H1 (cell line): ENCODE measurements around the gene ARHGAP28. TPM values are rescaled to one million over a fixed set of nuclear protein-coding genes. Genes with fewer than 3 reads are reported as not detected.
A peak's percentile ranks its signal among the peaks of the same experiment; 100 is the strongest.

Experiments
- CTCF ChIA-PET: fragments of 300-600 bp; sonication (Branson Sonifier 250); formaldehyde crosslinking; loops from one replicate; lab custom pipeline; 2021; ENCODE audit not compliant: partially characterized antibody; lab: Charles Lee
- POLR2A ChIA-PET: fragments of 300-600 bp; sonication (Branson Sonifier 250); formaldehyde crosslinking; loops from one replicate; lab custom pipeline; 2021; ENCODE audit warnings: inconsistent platforms; ENCODE audit not compliant: partially characterized antibody; lab: Charles Lee
- DNase-seq, 2 experiments: peaks; one replicate each; pipeline versions ENCODE4 v3.0.0 to v3.0.0-alpha.2; 2010 to 2022; ENCODE audit warnings: low spot score in 2 of 2, low read depth in 1 of 2, mixed read lengths in 1 of 2
- FAIRE-seq: peaks from 2 replicates; lab custom pipeline; 2011; peaks lifted over from hg19 to GRCh38; lab: Jason Lieb, UNC
- H2AFZ ChIP-seq: 2 replicates; pipeline ENCODE4 v1.8.1; 2012; ENCODE audit warnings: low read length, inconsistent platforms
- H2AK5ac ChIP-seq: 2 replicates; pipeline ENCODE4 v1.6.1; 2013; ENCODE audit warnings: low read depth, low read length
- H2BK120ac ChIP-seq: replicated peaks from 2 replicates; pipeline ENCODE3; 2013; ENCODE audit warnings: low read depth, low read length, inconsistent platforms
- H2BK12ac ChIP-seq: 2 replicates; pipeline ENCODE4 v1.6.1; 2013; ENCODE audit warnings: low read depth, low read length
- H2BK15ac ChIP-seq: 2 replicates; pipeline ENCODE4 v1.6.1; 2013; ENCODE audit warnings: low read length
- H2BK20ac ChIP-seq: 2 replicates; pipeline ENCODE4 v1.6.1; 2013; ENCODE audit warnings: low read length
- H2BK5ac ChIP-seq: 2 replicates; pipeline ENCODE4 v1.6.1; 2013; ENCODE audit warnings: low read depth, low read length
- H3K14ac ChIP-seq: 2 replicates; pipeline ENCODE4 v1.6.1; 2013; ENCODE audit warnings: inconsistent platforms; ENCODE audit not compliant: insufficient read length
- H3K18ac ChIP-seq: 2 replicates; pipeline ENCODE4 v1.6.1; 2013; ENCODE audit warnings: low read length; ENCODE audit errors: extremely low read depth
- H3K23ac ChIP-seq: 2 replicates; pipeline ENCODE4 v1.6.1; 2013; ENCODE audit warnings: inconsistent platforms; ENCODE audit not compliant: insufficient read length
- H3K23me2 ChIP-seq: 2 replicates; pipeline ENCODE4 v1.6.1; 2013; ENCODE audit warnings: low read depth, low read length
- H3K27ac ChIP-seq: 2 replicates; pipeline ENCODE4 v1.6.1; 2011; ENCODE audit warnings: low read depth, low read length, inconsistent platforms
- H3K27me3 ChIP-seq, 4 experiments: replicated peaks in 1 of 4; 1 replicate in 1 of 4; 2 replicates in 3 of 4; pipeline versions ENCODE4 v1.6.1 to v1.8.1; 2011 to 2013; ENCODE audit warnings: low read length in 3 of 4, mild to moderate bottlenecking in 3 of 4, inconsistent platforms in 2 of 4, mixed read lengths in 2 of 4, moderate library complexity in 1 of 4; ENCODE audit not compliant: control insufficient read depth in 3 of 4, insufficient read depth in 3 of 4; ENCODE audit errors: extremely low read depth in 1 of 4
- H3K36me3 ChIP-seq, 4 experiments: 2 replicates each; pipeline versions ENCODE4 v1.6.1 to v1.8.1; 2011 to 2013; ENCODE audit warnings: mild to moderate bottlenecking in 4 of 4, low read length in 3 of 4, moderate library complexity in 2 of 4, control low read depth in 1 of 4, inconsistent platforms in 1 of 4; ENCODE audit not compliant: insufficient read depth in 4 of 4, control insufficient read depth in 2 of 4
- H3K4ac ChIP-seq: replicated peaks from 2 replicates; pipeline ENCODE3; 2013; ENCODE audit warnings: low read length, low read depth, mixed read lengths, inconsistent platforms; ENCODE audit not compliant: insufficient read length
- H3K4me1 ChIP-seq, 4 experiments: replicated peaks in 1 of 4; 1 replicate in 1 of 4; 2 replicates in 3 of 4; pipeline versions ENCODE4 v1.6.1 to v1.8.1; 2011 to 2013; ENCODE audit warnings: low read length in 3 of 4, inconsistent platforms in 2 of 4, mixed read lengths in 1 of 4; ENCODE audit not compliant: insufficient read depth in 4 of 4, control insufficient read depth in 3 of 4
- H3K4me2 ChIP-seq, 2 experiments: 2 replicates each; pipeline versions ENCODE4 v1.6.1 to v1.8.1; 2011 to 2013; ENCODE audit warnings: low read depth in 2 of 2, low read length in 2 of 2, control low read depth in 1 of 2, inconsistent platforms in 1 of 2, mild to moderate bottlenecking in 1 of 2; ENCODE audit not compliant: insufficient read depth in 1 of 2
- H3K4me3 ChIP-seq, 4 experiments: fragments of 200-600, 300-600 bp in 1 of 4; sonication (generic), shearing (Covaris generic), sonication (Bioruptor Twin) in 1 of 4; 2 replicates each; pipeline versions ENCODE4 v1.5.1 to v1.8.1; 2011 to 2016; ENCODE audit warnings: low read length in 4 of 4, low read depth in 3 of 4, control low read depth in 2 of 4, inconsistent platforms in 2 of 4, mild to moderate bottlenecking in 2 of 4, mixed read lengths in 1 of 4, moderate library complexity in 1 of 4; ENCODE audit not compliant: insufficient read depth in 2 of 4; ENCODE audit errors: extremely low read depth in 1 of 4
- H3K56ac ChIP-seq: replicated peaks from 2 replicates; pipeline ENCODE3; 2013; ENCODE audit warnings: low read depth, mild to moderate bottlenecking, mixed read lengths, low read length, inconsistent platforms; ENCODE audit not compliant: insufficient read length
- H3K79me1 ChIP-seq: 2 replicates; pipeline ENCODE4 v1.6.1; 2013; ENCODE audit warnings: low read depth, low read length, control low read depth
- H3K79me2 ChIP-seq, 2 experiments: 2 replicates each; pipeline versions ENCODE4 v1.6.1 to v1.8.1; 2012 to 2013; ENCODE audit warnings: low read length in 2 of 2, mild to moderate bottlenecking in 2 of 2, inconsistent platforms in 1 of 2; ENCODE audit not compliant: insufficient read depth in 2 of 2, control insufficient read depth in 1 of 2
- H3K9ac ChIP-seq, 4 experiments: replicated peaks in 1 of 4; 1 replicate in 1 of 4; 2 replicates in 3 of 4; pipeline versions ENCODE4 v1.6.1 to v1.8.1; 2011 to 2013; ENCODE audit warnings: low read depth in 3 of 4, low read length in 3 of 4, control low read depth in 2 of 4, mild to moderate bottlenecking in 2 of 4, moderate library complexity in 2 of 4, inconsistent platforms in 1 of 4; ENCODE audit errors: extremely low read depth in 1 of 4
- H3K9me3 ChIP-seq, 2 experiments: 2 replicates each; pipeline versions ENCODE4 v1.6.1 to v1.8.1; 2012 to 2013; ENCODE audit warnings: mild to moderate bottlenecking in 2 of 2, moderate library complexity in 2 of 2, control low read depth in 1 of 2, inconsistent platforms in 1 of 2, low read depth in 1 of 2, low read length in 1 of 2, mixed read lengths in 1 of 2; ENCODE audit not compliant: insufficient read depth in 2 of 2
- H4K20me1 ChIP-seq, 2 experiments: replicated peaks in 1 of 2; 2 replicates each; pipeline versions ENCODE3 to v1.8.1; 2011 to 2013; ENCODE audit warnings: inconsistent platforms in 2 of 2, low read length in 2 of 2, mild to moderate bottlenecking in 1 of 2; ENCODE audit not compliant: insufficient read depth in 2 of 2, control insufficient read depth in 1 of 2
- H4K5ac ChIP-seq: 2 replicates; pipeline ENCODE4 v1.6.1; 2013; ENCODE audit warnings: low read length, low read depth, mixed read lengths, inconsistent platforms; ENCODE audit not compliant: insufficient read length
- H4K8ac ChIP-seq: 2 replicates; pipeline ENCODE4 v1.8.0; 2013; ENCODE audit warnings: mild to moderate bottlenecking, moderate library complexity, low read length, inconsistent platforms; ENCODE audit not compliant: insufficient read depth; ENCODE audit errors: extremely low read depth
- H4K91ac ChIP-seq: replicated peaks from 2 replicates; pipeline ENCODE3; 2013; ENCODE audit warnings: low read length, mixed read lengths, inconsistent platforms; ENCODE audit not compliant: insufficient read length
- CEBPB ChIP-seq: IDR thresholded peaks from 2 replicates; pipeline ENCODE4 v1.6.1; 2012; ENCODE audit warnings: low read depth, low read length
- CHD1 ChIP-seq: IDR thresholded peaks from 2 replicates; pipeline ENCODE4 v1.6.1; 2012; ENCODE audit warnings: low read depth, low read length, improper control_type of control experiment
- CREB1 ChIP-seq: IDR thresholded peaks from 2 replicates; pipeline ENCODE4 v1.6.1; 2012; ENCODE audit warnings: inconsistent platforms
- EP300 ChIP-seq, 2 experiments: IDR thresholded peaks; 1 replicate in 1 of 2; 2 replicates in 1 of 2; pipeline ENCODE4 v1.6.1; 2011 to 2012; ENCODE audit warnings: low read depth in 2 of 2, low read length in 2 of 2, mild to moderate bottlenecking in 2 of 2, borderline replicate concordance in 1 of 2, inconsistent platforms in 1 of 2, moderate library complexity in 1 of 2
- HDAC6 ChIP-seq: IDR thresholded peaks from one replicate; pipeline ENCODE4 v1.7.1; 2012; ENCODE audit warnings: low read depth, mild to moderate bottlenecking, inconsistent platforms, low read length, moderate library complexity
- JUND ChIP-seq: IDR thresholded peaks from 2 replicates; pipeline ENCODE4 v1.6.1; 2011; ENCODE audit warnings: mild to moderate bottlenecking, improper control_type of control experiment, low read length
- NRF1 ChIP-seq: IDR thresholded peaks from 2 replicates; pipeline ENCODE4 v1.6.1; 2011; ENCODE audit warnings: mild to moderate bottlenecking, low read depth, low read length, improper control_type of control experiment
- POU5F1 ChIP-seq: IDR thresholded peaks from 2 replicates; pipeline ENCODE4 v1.6.1; 2011; ENCODE audit warnings: low read depth, mild to moderate bottlenecking, low read length, moderate library complexity
- RAD21 ChIP-seq, 2 experiments: IDR thresholded peaks in 1 of 2; conservative IDR thresholded peaks in 1 of 2; 2 replicates each; pipeline ENCODE4 v1.6.1; 2011; ENCODE audit warnings: low read depth in 2 of 2, low read length in 2 of 2, improper control_type of control experiment in 1 of 2, inconsistent platforms in 1 of 2, mild to moderate bottlenecking in 1 of 2, moderate library complexity in 1 of 2
- SIN3A ChIP-seq, 2 experiments: IDR thresholded peaks in 1 of 2; conservative IDR thresholded peaks in 1 of 2; 2 replicates each; pipeline ENCODE4 v1.6.1; 2011 to 2012; ENCODE audit warnings: low read length in 2 of 2, improper control_type of control experiment in 1 of 2, low read depth in 1 of 2, mild to moderate bottlenecking in 1 of 2
- SUZ12 ChIP-seq: fragments of 200-600 bp; sonication (generic); IDR thresholded peaks from 2 replicates; pipeline ENCODE4 v1.6.1; 2012; ENCODE audit warnings: mild to moderate bottlenecking, inconsistent platforms, low read length, moderate library complexity, mixed read lengths
- TAF1 ChIP-seq: IDR thresholded peaks from 2 replicates; pipeline ENCODE4 v1.6.1; 2011; ENCODE audit warnings: mild to moderate bottlenecking, low read depth, low read length
- ZNF274 ChIP-seq: IDR thresholded peaks from 2 replicates; pipeline ENCODE4 v1.7.0; 2012; ENCODE audit warnings: low read length, borderline replicate concordance; ENCODE audit errors: extremely low read depth
- WGBS, 2 experiments: shearing (Covaris generic) in 1 of 2; methylation state at CpG; one replicate each; pipeline versions ENCODE4 v1.1.6 to v1.1.7; 2013 to 2015; ENCODE audit warnings: low lambda C conversion rate in 2 of 2, mixed read lengths in 2 of 2, inconsistent platforms in 1 of 2, low coverage in 1 of 2, missing lambda C conversion rate in 1 of 2; ENCODE audit not compliant: insufficient replicate concordance in 2 of 2, insufficient coverage in 1 of 2, insufficient read length in 1 of 2; ENCODE audit errors: extremely low coverage in 1 of 2, missing lambda C conversion rate in 1 of 2; 5-methylcytosine and 5-hydroxymethylcytosine counted together
- polyA plus RNA-seq, 7 experiments: library from polyadenylated mRNA; depleted of rRNA in 3 of 7; stranded (reverse) in 5 of 7; unstranded in 2 of 7; fragments of >200 nt in 5 of 7; fragments of 200-250 nt in 2 of 7; gene quantifications; 1 replicate in 5 of 7; 2 replicates in 1 of 7; 4 replicates in 1 of 7; pipeline versions ENCODE4 v1.2.1 to v1.2.3, GENCODE V29; 2011 to 2013; ENCODE audit warnings: missing spikeins in 2 of 7, mixed read lengths in 2 of 7
- total RNA-seq: library from RNA; stranded (reverse); fragmentation: NEBNext Ultra II Directional; extraction: Animal tissue kit (Norgen Biotek cat#: 25700); gene quantifications from 2 replicates; pipeline ENCODE4 v1.2.1, GENCODE V29; 2021

The ARHGAP28 gene
- total and polyA plus RNA-seq, 2 of the 8 experiments (the other 6 are each of a cell fraction or from before 2014, with no cell fraction given) = 2.9 to 14.4 TPM

- H2BK5ac ChIP-seq = no peak overlapping the region; the same call in 1 of the 2 replicates
- H3K23me2 ChIP-seq = peaks cover 2% of the 10 kb centered on the region; the same call in 1 of the 2 replicates
- H2BK120ac ChIP-seq = no peak overlapping the region
- ChIA-PET CTCF (interaction anchor here (1.6 to 1.7 kb wide), 2 partner anchors 13 to 185 kb away, joined by 3 to 6 read pairs; no protein-coding TSS in a partner anchor), POLR2A (interaction anchor here (0.6 to 1.1 kb wide), 3 partner anchors 14 to 20 kb away, joined by 3 to 4 read pairs (median 4); no protein-coding TSS in a partner anchor)
- H4K91ac ChIP-seq = peak overlapping the region; percentile 71
- TF ChIP-seq NRF1 (no peak), CREB1 (no peak), CEBPB (no peak), RAD21 (IDR thresholded peaks at IDR 0.05 in 1 of 2, conservative IDR thresholded peaks at IDR 0.05 in 1 of 2; ENCODE audit: low read depth in 2 of 2, low read length in 2 of 2) (no peak), EP300 (IDR thresholded peaks at IDR 0.05; ENCODE audit: borderline replicate concordance in 1 of 2, low read depth in 2 of 2, low read length in 2 of 2) (no peak), SIN3A (conservative IDR thresholded peaks at IDR 0.05 in 1 of 2, IDR thresholded peaks at IDR 0.05 in 1 of 2; ENCODE audit: low read depth in 1 of 2, low read length in 2 of 2) (no peak), ZNF274 (no peak), HDAC6 (no peak), SUZ12 (no peak), TAF1 (no peak; the same call in 1 of the 2 replicates), POU5F1 (no peak), CHD1 (no peak), JUND (no peak)
- H2AFZ ChIP-seq = 0 out of 2 replicates have a peak overlapping the region, but pooled peaks have one; percentile 22
- DNase-seq (no peak), FAIRE-seq (no peak)
- H3K27ac ChIP-seq = no peak overlapping the region
- H3K4me2 ChIP-seq = peak overlapping the region; percentile 70 to 77
- peak overlapping the region; percentile 70 for H4K5ac ChIP-seq
- peak overlapping the region; percentile 42 for H3K56ac ChIP-seq
- peak overlapping the region; percentile 11; the same call in 1 of the 2 replicates for H2BK12ac ChIP-seq
- H3K79me2 ChIP-seq = no peaks in the 10 kb centered on the region
- no peaks in the 10 kb centered on the region for H4K20me1 ChIP-seq
- 33% methylated on average over 5 of the region's 5 CpGs; no CpG with 5 or more reads in 1 of the 2 experiments for WGBS, 2 experiments
- no peaks in the 10 kb centered on the region for H3K36me3 ChIP-seq
- no peak overlapping the region for H4K8ac ChIP-seq
- H3K14ac ChIP-seq = no peak overlapping the region
- H2AK5ac ChIP-seq = no peak overlapping the region
- H3K79me1 ChIP-seq = no peaks in the 10 kb centered on the region
- no peak overlapping the region for H2BK20ac ChIP-seq
- H3K23ac ChIP-seq = no peak overlapping the region
- H3K27me3 ChIP-seq = no peaks in the 10 kb centered on the region
- H3K4me3 ChIP-seq = peak overlapping the region; percentile 70 to 72 (median 72)
- H3K4me1 ChIP-seq = peaks cover 4 to 14% (median 9%) of the 10 kb centered on the region in 4 experiments; a peak in 5 of 7 replicates
- H3K9me3 ChIP-seq = no peaks in the 10 kb centered on the region
- H2BK15ac ChIP-seq = no peak overlapping the region
- H3K18ac ChIP-seq = no peak overlapping the region; the same call in 1 of the 2 replicates
- peak overlapping the region; percentile 9 to 80 (median 40) for H3K9ac ChIP-seq
- H3K4ac ChIP-seq = no peak overlapping the region
Observed at GRCh38 chr18:6728809-6729246, 688 bp upstream of the ARHGAP28 start.
